ENCODE results near the gene CATSPERB.
"Not testable (repeated sequence)": the region's sequence is repeated elsewhere in the genome, so short reads cannot be mapped to it uniquely, and the experiment has no call there.

The CATSPERB gene

DNA sequence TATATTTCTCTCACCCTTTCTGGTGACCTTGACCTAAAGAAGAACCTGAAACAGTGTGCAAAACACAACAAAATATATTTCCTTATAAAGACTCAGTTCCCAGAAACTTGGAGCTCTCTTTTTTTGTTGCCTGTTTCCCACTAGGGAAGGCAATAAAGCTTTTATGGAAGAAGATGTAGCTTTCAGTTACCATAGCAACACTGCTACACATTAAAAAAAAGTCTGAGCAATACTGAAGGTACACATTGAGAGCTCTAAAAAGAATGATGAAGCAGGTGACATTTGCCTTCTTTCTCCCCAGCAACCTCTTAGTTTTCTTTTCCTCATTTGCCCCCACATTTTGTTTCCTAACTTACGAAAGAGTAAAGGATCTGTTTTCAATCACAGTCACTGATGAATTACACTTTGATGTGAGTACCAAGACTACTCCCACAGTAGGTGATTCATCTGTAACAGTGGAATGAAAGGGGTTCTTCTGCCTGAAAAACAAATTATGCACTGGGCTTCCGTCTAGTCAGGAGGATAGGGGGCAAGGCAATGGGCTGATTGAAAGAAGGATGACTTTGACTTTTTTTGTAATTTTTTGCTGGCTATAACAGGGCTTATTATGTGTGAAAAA lies 1.1 kb upstream of the CATSPERB start:
- no peak for DNase-seq

DNA sequence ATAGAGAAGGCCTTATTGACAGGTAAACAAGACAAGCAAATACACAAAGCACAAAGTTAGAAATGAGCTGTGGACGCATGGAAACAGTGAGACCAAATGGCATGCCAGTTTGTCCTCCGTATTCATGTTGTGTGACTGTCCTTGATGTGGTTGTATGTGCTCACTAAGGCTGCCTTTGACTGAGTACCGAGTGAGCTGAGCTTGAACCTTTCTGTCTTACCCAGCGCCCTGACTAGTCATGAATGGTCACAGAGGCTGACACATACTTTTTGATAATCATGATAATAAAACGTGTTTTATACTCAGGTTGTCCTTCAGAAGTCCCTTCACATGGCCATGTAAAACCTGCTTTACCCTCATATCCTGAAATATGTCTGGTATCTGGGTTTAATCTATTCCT lies 553 bp upstream of the CATSPERB start:
- no peak for DNase-seq

DNA sequence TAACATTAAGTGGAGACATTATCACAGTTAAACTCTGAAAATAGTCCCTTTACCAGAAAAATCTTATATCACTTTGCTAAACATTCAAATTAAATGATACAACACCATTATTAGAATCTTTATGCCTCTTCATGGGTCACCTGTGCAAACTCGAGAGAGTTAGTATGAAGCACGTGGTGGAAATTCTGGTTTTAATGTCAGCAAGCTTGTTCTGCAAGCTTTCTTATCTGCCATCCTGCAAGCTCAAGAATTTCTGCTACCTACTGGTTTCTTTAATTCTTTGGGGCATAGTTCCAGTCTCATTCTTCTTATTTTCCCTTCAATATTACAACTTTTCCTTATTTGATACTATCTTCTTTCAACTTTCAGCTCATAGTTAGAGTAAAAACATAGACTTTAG lies 868 bp downstream of the CATSPERB start:
- no peak for DNase-seq

DNA sequence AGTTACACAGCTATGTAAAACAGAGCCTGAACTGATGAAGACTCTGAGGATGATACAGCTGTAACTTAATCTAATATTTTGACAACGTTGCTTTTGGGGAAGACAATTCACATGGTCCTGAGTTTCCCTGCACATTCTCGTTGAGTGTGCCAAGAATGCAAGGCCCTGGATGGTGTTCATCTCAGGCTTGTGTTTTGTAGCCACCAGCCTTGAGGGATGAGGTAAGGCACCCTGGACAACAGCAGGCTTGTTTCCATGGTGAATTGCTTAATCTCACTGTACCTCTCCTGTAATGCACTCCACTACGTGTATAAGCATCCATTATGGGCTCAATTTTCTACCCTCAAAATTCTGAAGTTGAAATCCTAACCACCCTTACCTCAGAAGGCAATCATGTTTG lies 2.1 kb downstream of the CATSPERB start:
- no peak for DNase-seq

DNA sequence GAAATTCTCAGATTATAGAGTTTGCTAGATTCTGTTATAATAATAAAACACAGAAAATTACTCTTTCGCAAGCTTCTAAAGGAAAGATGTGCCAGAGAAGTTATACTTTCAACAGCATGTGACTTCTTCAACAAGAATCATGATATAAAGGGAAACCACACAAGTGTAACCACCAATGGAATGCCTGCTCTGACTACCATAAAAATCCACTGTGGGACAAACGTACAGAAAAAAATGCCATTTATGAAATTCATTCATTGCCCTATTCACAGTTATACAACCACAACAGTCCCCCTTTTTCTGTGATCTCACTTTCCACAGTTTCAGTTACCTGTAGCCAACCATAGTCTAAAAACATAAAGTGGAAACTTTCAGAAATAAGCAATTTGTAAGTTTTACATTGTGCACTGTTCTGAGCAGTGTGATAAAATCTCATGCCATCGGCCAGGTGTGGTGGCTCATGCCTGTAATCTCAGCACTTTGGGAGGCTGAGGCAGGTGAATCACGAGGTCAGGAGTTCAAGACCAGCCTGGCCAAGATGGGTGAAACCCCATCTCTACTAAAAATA lies 3.2 kb downstream of the CATSPERB start:
- no peak for DNase-seq

DNA sequence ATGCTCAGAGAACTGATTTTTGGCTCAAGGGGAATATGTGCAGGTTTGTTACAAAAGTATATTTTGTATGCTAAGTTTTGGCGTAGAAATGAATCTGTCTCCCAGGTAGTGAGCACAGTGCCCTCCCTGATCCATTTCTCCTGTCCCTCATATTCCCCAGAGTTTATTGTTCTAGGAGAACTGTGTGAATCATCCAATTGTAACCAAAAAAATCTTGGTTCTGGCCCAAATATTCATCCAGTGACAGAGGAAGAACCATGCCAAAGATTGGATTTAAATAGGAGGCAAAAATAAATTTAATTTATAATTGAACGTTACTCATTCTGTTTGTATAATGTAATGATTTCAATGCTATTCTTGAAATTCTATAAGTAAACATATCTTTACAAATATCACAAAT lies 4.8 kb downstream of the CATSPERB start:
- no peak for DNase-seq

DNA sequence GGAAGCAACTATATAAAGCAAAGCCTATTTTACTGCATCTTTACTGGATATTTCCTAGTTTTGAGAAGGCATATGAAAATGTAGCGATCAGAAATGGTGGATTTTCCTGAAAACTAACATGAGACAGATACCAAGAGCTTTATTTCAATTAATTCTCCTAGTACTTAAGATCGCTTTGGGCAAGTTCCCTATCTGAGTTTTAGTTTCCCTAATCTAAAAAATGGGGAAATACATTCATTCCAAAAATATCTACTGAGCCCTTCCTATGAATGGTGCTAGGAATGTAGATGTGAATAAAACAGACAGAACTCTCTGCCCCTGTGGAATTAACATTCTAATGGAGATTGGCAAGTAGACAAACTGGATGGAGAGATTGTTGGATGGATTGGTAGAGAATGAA lies 8.4 kb downstream of the CATSPERB start:
- DNase-seq = no peak

DNA sequence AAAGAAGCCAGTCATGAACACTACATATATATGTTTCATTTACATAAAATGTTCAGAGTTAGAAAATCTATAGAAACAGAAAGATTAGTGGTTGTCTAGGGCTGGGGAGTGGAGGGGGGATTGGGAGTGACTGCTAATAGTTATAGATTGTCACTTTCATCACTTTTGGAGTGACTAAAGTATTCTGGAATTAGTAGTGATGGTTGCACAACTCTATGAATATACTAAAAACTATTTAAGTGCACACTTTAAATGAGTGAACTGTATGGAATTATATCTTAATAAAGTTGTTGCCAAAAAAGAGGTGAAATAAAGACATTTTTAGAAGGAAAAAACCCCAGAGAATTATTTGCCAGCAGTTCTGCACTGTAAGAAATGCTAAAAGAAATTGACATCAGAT lies 9.5 kb downstream of the CATSPERB start:
- DNase-seq = no peak

DNA sequence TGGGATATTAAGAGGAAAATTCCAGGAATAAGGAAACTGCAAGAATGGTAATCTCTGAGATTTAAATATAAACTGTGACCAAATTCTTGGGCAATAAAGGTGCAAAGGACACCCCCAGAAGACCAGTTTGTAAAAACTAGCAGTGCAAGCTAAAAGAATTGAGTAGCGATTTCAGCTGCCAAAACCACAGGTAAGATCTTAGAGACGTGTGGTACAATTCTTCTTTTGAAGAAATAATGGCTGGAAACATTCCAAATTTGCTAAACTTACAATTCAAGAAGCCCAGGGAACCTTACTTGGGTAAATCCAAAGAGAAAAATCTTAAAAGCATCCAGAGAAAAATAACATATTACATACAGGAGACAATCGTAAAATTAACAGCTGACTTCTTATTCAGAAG lies 12.0 kb downstream of the CATSPERB start:
- DNase-seq = no peak

DNA sequence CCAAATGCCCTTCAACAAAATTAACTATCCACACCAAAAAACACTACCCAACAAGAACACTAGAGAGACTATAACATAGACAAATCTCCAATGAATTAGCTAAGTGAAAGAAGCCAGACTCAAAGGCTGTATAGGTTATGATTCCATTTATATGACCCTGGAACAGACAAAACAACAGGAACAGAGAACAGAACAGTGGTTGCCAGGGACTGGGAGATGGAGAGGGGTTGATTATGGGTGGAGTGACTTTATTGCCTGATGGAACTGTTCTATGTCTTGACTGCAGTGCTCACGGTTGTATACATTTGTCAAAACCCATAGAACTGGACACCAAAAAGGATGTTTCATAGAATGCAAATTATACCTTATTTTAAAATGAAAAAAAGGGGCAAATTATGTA lies 14.9 kb downstream of the CATSPERB start:
- DNase-seq = no peak

DNA sequence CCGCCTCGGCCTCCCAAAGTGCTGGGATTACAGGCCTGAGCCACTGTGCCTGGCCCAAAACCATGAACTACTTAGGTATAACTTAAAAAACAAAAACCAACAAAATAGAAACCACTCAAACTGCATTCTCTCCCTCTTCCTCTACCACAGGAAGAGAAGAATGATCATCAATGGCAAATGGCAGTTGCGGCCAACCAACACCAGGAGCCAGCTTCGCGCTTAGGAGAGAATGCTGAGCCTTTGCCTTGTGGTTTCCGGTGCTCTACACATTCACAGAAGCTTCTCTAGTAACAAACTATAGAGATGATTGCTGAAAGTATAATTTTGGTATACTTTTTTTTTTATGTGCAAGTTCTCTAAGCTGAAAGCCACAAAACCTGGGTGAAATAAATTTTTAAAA lies 17.1 kb downstream of the CATSPERB start:
- no peak for DNase-seq

DNA sequence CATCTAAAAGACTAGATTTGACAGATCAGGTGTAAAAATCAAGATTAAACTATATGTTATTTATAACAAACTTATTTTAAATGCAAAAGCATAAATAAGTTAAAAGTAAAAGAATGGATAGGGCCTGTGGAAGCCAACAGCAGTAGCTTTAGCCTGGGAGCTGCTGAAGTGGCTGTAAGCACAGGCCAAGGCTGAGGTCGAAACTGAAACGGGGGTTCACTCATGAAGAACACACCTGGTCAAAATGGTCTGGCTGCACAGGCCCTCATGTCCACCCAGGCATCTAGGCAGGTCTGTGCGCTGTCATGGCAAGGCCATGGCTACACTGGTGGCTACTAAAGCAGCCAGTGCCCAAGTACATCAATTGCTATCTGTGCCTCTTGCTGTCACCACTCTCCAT lies 23.1 kb downstream of the CATSPERB start:
- DNase-seq = no peak

DNA sequence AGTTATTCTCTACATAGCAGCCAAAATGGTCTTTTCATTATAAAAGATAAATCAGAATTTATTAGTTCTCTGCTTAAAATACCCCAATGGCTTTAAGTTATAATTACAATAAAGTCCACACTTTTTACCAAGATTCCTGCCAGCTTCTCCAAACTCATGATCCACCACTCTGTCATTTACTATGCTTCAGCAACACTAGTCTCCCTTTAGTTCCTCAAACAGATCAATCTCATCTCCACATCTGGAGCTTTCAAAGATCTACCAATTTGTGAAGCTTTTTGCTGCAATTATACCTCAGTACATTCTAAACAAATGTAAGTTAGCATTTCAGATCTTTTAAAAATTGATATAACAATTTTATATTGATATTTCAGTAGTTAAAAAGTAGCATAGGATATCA lies 24.9 kb downstream of the CATSPERB start:
- no peak for DNase-seq

DNA sequence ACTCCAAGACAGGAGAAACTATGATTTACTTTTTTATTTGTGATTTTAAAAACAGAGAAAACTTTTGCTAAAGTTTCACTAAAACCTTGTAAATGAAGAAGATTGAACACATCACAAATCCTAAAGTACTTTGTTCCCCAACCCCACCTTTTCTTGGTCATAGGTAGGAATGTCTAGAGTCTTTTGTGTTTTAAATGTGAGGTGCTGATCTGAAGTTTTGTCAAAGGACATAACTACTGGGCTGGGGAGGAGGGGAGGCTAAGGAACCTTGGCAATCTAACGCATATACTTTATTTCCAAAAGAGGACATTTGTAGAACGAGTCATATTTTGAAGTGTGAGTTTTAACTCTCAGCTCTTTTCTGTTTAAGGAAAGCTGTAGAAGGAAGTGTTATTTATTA lies 37.2 kb downstream of the CATSPERB start:
- DNase-seq = no peak

DNA sequence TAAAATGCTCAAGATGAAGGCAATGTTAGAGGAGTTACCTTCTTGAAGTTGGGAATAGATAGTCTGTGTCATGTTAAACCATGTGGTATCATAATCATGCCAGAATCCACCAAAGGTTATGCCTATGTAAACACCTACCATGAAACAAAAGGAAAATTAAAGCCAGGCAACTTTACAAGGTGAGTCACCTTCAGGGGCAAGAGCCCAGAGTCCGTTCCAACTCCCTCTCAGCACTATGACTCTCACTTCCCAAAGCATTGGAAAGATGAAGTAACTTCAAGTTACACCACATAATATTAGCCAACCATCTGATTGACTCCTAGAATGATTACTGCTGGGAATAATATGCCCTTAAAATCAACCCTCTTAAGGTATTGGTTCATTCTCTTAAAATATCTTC lies 38.5 kb downstream of the CATSPERB start:
- no peak for DNase-seq

DNA sequence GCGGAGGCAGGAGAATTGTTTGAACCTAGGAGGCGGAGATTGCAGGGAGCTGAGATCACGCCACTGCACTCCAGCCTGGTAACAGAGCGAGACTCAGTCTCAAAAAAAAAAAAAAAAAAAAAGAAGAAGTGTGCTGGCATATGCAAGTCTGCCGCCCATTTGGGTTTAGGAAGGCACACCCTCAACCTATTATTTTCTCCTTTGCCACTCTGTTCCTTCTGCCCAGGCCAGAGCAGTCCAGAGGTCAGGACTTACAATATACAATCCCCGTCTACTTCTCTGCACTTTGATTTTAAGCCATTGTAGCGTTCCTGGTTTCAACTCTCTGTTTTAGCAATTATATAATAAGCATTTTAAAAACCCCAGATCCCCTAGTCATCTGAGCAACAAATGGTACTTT lies 39.8 kb downstream of the CATSPERB start:
- DNase-seq = no peak

DNA sequence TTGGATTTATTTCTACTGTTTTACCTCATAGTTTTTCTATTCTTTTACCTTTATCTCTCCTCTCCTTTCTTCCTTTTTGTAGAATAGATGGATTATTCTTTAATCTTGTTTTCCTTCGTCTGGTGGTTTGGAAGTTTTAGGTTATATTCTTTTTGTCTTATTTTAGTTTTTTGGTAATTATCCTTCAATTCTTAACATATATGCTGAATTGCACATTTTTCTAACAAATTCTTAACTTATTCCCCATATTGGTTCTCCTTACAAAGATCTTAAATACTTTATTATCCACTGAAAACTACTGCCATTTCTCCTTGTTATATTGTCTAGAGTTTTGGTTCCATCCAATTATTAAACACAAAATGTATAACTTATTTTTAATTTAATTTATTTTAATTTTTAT lies 42.3 kb downstream of the CATSPERB start:
- DNase-seq = no peak

DNA sequence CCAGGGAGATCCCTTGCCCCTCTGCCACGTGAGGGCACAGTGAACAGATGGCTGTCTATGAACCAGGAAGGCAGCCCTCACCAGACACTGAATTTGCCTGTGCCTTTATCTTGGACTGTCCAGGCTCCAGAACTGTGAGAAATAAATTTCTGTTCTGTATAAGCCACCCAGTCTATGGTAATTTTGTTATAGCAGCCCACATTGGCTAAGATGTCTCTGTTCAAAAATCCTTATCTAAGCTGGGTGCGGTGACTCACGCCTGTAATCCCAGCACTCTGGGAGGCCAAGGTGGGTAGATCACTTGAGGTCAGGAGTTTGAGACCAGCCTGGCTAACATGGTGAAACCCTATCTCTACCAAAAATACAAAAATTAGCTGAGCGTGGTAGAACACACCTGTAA lies 44.5 kb downstream of the CATSPERB start:
- not testable (repeated sequence) for DNase-seq

DNA sequence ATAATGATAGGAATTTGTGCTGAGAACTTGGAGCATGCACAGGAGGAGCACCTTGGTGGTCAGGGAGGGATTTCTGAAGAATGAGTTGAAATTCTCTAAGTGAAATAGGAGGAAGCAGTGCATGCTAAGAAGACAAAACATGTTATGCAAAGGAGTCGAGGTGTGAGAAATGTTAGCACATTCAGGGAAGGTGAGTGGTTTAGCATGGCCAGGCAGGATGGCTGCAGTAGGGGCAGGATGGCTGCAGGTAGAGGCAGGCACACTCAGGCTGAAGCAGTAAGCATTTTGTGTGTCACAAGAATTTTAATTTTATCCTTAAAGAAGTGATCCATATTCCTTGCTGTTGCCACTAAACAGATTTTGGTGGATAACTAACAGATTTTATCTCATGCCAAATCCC lies 46.3 kb downstream of the CATSPERB start:
- no peak for DNase-seq

DNA sequence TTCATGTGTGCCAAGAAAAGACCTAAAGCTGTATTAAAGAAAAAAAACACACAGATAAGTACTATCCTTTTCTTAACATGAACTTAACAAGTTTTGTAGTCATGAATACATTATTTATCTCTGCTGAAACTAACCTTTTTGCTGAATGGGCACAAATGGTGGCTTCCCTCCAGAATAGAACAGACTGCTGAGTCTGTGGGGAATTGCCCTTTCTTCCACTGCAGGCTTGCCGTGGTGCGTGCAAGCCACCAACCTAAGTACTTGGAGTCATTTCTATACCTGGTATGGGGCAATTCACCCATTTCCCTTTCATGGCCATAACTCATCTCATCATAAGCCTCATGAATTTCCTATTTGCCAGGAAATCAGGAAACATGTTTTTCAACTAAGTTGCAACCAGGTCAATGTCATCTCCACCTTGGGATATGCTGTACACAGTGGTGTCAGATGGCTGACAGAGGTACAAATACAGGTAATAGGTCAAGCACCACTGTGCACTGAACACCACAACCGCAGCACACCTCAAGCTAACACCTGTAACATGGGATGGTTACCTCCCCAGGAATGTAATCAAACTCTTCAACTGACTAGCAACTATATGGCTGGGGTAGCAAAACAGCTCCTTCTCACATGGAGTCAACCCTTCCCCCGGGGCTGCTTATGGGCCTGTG lies 49.9 kb downstream of the CATSPERB start:
- DNase-seq = no peak

DNA sequence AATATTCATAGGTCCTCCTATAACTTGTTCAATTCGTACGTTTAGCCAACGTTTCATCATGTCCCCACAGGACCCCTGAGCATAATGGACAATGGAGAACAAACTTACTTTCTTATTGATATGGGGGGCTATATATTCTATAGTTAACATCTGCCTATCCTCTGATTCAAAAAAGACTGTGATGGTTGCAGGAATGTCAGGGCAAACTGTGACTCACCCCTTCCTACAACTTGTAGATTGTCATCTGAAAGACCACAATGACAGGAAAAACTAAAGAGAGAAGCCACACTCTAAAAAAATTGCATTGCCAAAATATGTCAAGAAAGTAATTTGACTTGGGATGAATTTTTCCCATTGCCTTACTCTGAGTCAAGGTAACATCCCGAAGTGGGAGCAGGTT lies 50.8 kb downstream of the CATSPERB start:
- no peak for DNase-seq

DNA sequence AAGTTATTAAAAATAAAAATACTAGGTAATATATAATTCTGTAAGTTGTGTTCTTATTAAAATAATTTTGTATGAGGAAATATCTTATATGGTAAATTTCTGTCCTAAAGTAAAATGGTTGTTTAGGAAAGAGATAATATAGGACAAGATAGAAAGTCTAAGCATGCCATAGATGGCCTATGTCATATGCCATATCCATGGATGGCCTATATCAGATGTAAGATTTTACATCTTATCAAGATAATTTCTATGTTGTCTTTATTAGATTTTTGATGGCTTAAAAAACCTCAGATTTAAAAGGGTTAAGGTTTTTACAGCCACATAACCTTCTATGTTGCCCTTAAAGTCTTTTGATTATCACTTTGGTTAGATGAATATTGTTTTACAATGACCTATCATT lies 52.6 kb downstream of the CATSPERB start:
- DNase-seq = no peak

DNA sequence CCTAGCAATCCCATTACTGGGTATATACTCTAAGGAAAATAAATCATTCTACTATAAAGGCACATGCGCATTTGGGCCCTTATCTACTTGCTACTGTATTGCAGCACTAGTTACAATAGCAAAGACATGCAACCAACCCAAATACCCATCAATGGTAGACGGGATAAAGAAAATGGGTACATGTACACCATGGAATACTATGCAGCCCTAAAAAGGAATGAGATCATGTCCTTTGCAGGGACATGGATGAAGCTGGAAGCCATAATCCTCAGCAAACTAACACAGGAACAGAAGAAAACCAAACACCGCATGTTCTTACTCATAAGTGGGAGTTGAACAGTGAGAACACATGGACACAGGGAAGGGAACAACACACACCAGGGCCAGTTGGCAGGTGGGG lies 54.2 kb downstream of the CATSPERB start:
- not testable (repeated sequence) for DNase-seq

DNA sequence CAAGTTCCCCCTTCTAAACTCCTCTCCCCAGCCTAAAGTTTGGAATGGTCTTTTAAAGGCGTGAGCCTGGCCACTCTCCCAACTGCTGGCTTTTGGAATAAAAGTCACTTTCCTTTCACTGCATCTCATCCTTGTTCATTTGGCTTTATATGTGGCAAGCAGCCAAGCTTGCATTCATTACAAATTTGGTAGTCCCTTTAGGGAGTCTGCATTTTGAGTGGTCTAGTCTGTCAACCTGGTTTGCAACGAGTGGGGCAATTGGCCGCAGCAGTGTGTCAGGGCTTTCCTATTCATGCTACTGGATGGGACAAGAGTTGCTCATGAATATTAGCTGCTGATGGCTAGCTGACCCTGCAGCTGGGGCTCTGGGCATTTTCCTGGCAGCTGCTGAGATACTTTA lies 57.0 kb downstream of the CATSPERB start:
- no peak for DNase-seq

DNA sequence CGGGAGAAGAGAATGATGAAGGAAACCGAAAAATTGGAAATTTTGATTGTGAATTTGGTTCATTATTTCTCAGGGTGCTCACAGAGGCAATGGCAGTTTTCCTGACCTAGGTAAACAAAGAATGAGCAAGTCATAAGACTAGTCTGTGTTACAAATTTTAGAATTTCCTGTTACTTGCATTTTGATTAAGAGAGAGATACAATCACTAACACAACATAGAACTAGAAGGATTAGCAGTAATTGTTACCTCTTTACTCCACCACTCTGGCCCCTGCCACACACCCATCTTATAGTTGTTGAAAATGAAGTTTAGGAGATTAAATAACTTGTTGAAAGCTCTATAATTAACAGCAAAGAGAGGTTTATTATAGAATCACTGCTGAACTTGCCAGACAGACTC lies 62.0 kb downstream of the CATSPERB start:
- no peak for DNase-seq
